Transverse colon (tissue), 4 donors: ENCODE data around the gene NUCKS1. TPM values are rescaled to one million over a fixed set of nuclear protein-coding genes. Genes with fewer than 3 reads are reported as not detected.

Source experiments
- DNase-seq: peaks from one replicate; pipeline ENCODE4 v3.0.0-alpha.2; 2019
- H3K27ac ChIP-seq, 4 donors: fragments of 200-600 bp; sonication (generic); 2 replicates each; pipeline ENCODE4 v1.5.1; 2016 to 2018; ENCODE audit warnings: inconsistent platforms in 4 of 4
- H3K27me3 ChIP-seq: fragments of 200-600 bp; sonication (generic); 2 replicates; pipeline ENCODE4 v1.5.1; 2017; ENCODE audit warnings: inconsistent platforms
- H3K36me3 ChIP-seq, 4 donors: fragments of 200-600 bp; sonication (generic); 2 replicates each; pipeline ENCODE4 v1.5.1; 2017 to 2019; ENCODE audit warnings: inconsistent platforms in 4 of 4
- H3K4me1 ChIP-seq, 4 donors: fragments of 200-600 bp; sonication (generic); 2 replicates each; pipeline ENCODE4 v1.5.1; 2017 to 2020; ENCODE audit warnings: inconsistent platforms in 4 of 4
- H3K4me3 ChIP-seq, 4 donors: fragments of 200-600 bp; sonication (generic); 1 replicate in 1 of 4; 2 replicates in 3 of 4; pipeline versions ENCODE4 v1.5.1 to v1.6.1; 2017 to 2019; ENCODE audit warnings: inconsistent platforms in 4 of 4
- H3K9me3 ChIP-seq, 2 donors: fragments of 200-600 bp; sonication (generic); 2 replicates each; pipeline ENCODE4 v1.5.1; 2017 to 2019; ENCODE audit warnings: inconsistent platforms in 2 of 2
- EP300 ChIP-seq: sonication (generic); formaldehyde crosslinking; IDR thresholded peaks from one replicate; pipeline ENCODE4 v1.6.1; 2017; ENCODE audit warnings: antibody characterized with exemption, low read depth
- POLR2A ChIP-seq: fragments of 450-650 bp; IDR thresholded peaks from one replicate; pipeline ENCODE4 v1.6.1; 2016; ENCODE audit warnings: antibody characterized with exemption, mild to moderate bottlenecking, moderate library complexity
- POLR2AphosphoS5 ChIP-seq, 3 donors: sonication (generic); formaldehyde crosslinking; IDR thresholded peaks; one replicate each; pipeline ENCODE4 v1.6.1; 2016; ENCODE audit warnings: antibody characterized with exemption in 3 of 3
- whole genome bisulfite sequencing, 2 donors: methylation state at CpG; one replicate each; pipeline ENCODE4 v1.1.5; 2018; ENCODE audit warnings: low coverage in 1 of 2; 5-methylcytosine and 5-hydroxymethylcytosine counted together
- in situ Hi-C, 4 donors: fragments of 200-750 bp; cut with MboI; loops; one replicate each; pipeline versions ENCODE4 v1.15.0 to v1.15.1; 2017; ENCODE audit warnings: low sequenced_read_pairs in 3 of 4, low pct_ligation_motif_present in 1 of 4, low pct_unique_long_range_greater_than_20kb in 1 of 4
- intact Hi-C: fragments of 100-400 bp; cut with DNase I; formaldehyde crosslinking; loops from one replicate; pipeline ENCODE4 v1.15.1; 2023; ENCODE audit warnings: low total_unique reads
- total RNA-seq, 4 donors: library from RNA; depleted of rRNA; stranded (reverse); fragments of >200 nt; gene quantifications; one replicate each; pipeline ENCODE4 v1.1.0, GENCODE V29; 2016
- TF ChIP-seq, protein P1 (sequence below), 5 experiments: fragments of 200-600 bp in 3 of 5; fragments of 450-650 bp in 2 of 5; sonication (generic) in 3 of 5; IDR thresholded peaks; 1 replicate in 2 of 5; 2 replicates in 3 of 5; pipeline ENCODE4 v1.5.1; 2016 to 2017; ENCODE audit warnings: antibody characterized with exemption in 5 of 5, inconsistent platforms in 3 of 5, mild to moderate bottlenecking in 2 of 5, moderate library complexity in 1 of 5

The NUCKS1 gene
- total RNA-seq, 4 donors from 2014 or later = 21.7 to 45.7 (median 35.1) TPM

- 90 to 92% methylated on average over 4 to 10 of the region's 10 CpGs for WGBS, 2 donors
- intact Hi-C loops = no loop called here
- no peak overlapping the region for H3K4me3 ChIP-seq
- H3K4me1 ChIP-seq = no peaks in the 10 kb centered on the region
- no peaks in the 10 kb centered on the region for H3K27me3 ChIP-seq
- no peaks in the 10 kb centered on the region for H3K9me3 ChIP-seq
- no peak for DNase-seq
- no peak overlapping the region for H3K27ac ChIP-seq
- in situ Hi-C loops = loop anchor here (25.0 kb wide), 3 partner anchors 125 to 325 kb away; partner anchors contain the start of gene AVPR1B (in 4 of the 4)
- TF ChIP-seq POLR2AphosphoS5 (IDR thresholded peaks at IDR 0.05) (no peak), EP300 (no peak)
- TF ChIP-seq, protein P1, sequence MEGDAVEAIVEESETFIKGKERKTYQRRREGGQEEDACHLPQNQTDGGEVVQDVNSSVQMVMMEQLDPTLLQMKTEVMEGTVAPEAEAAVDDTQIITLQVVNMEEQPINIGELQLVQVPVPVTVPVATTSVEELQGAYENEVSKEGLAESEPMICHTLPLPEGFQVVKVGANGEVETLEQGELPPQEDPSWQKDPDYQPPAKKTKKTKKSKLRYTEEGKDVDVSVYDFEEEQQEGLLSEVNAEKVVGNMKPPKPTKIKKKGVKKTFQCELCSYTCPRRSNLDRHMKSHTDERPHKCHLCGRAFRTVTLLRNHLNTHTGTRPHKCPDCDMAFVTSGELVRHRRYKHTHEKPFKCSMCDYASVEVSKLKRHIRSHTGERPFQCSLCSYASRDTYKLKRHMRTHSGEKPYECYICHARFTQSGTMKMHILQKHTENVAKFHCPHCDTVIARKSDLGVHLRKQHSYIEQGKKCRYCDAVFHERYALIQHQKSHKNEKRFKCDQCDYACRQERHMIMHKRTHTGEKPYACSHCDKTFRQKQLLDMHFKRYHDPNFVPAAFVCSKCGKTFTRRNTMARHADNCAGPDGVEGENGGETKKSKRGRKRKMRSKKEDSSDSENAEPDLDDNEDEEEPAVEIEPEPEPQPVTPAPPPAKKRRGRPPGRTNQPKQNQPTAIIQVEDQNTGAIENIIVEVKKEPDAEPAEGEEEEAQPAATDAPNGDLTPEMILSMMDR (IDR thresholded peaks at IDR 0.05) = no peak
- no peaks in the 10 kb centered on the region for H3K36me3 ChIP-seq
Measured at GRCh38 chr1:205787287-205787916, 37.4 kb upstream of the NUCKS1 start.

DNA sequence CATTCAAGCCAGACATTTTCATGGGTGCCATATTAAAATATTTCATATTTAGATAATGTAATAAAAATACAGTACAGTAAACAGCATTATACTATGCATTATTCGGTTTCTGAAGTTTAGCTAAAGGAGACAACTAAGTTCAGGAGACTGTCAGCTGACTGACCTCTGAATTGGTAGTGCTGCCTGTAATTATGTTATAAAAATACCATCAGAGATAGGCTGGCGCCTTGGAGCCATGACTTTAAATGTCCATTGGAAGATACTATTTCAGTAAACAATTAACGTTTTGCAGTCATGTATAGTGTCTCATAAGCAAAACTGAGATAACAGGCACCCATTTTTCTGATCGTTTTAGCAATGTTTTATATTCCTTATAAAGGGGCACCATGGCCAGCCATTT, 36.6 kb upstream of the NUCKS1 start:
- 29 to 39% methylated on average over 4 of the region's 4 CpGs for WGBS, 2 donors
- Histone ChIP-seq H3K27me3 (no peaks in the 10 kb centered on the region), H3K9me3 (no peaks in the 10 kb centered on the region), H3K36me3 (no peaks in the 10 kb centered on the region), H3K4me3 (no peak overlapping the region), H3K27ac (no peak overlapping the region), H3K4me1 (no peaks in the 10 kb centered on the region)
- in situ Hi-C loops = loop anchor here (25.0 kb wide), 3 partner anchors 126 to 326 kb away; partner anchors contain the start of gene AVPR1B (in 4 of the 4)
- DNase-seq = no peak
- TF ChIP-seq, protein P1 (IDR thresholded peaks at IDR 0.05) = no peak
- TF ChIP-seq POLR2AphosphoS5 (IDR thresholded peaks at IDR 0.05) = no peak
- no peak for TF ChIP-seq EP300
- no peak for TF ChIP-seq POLR2A
- intact Hi-C loops = no loop called here

DNA sequence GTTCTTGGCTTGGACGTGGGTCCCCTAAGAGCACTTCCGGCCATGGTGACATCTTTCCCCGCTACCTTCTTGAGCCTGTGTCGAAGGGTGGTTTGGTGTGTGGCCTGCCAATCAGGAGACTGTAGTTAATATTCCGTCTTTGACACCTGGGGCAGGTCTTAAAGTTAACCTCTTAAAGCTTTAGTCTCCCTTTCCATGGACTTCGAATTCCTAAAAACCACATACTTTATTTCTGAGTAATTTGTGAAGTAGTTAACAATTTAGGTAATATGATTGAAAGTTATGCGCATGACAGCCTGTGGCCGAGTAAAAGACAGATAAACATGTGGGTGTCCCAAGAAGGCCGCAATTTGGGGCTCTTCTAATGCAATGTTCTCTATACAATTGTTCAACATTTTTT, 35.5 kb upstream of the NUCKS1 start:
- Histone ChIP-seq H3K36me3 (no peaks in the 10 kb centered on the region), H3K4me1 (no peaks in the 10 kb centered on the region), H3K9me3 (no peaks in the 10 kb centered on the region), H3K27me3 (no peaks in the 10 kb centered on the region), H3K27ac (no peak overlapping the region), H3K4me3 (no peak overlapping the region)
- TF ChIP-seq, protein P1 (IDR thresholded peaks at IDR 0.05) = no peak
- TF ChIP-seq EP300 (no peak), POLR2AphosphoS5 (IDR thresholded peaks at IDR 0.05) (no peak), POLR2A (no peak)
- WGBS, 2 donors = 86 to 92% methylated on average over 5 to 9 of the region's 9 CpGs
- no peak for DNase-seq
- in situ Hi-C loops = loop anchor here (25.0 kb wide), 3 partner anchors 127 to 327 kb away; partner anchors contain the start of gene AVPR1B (in 4 of the 4)
- intact Hi-C loops = no loop called here

DNA sequence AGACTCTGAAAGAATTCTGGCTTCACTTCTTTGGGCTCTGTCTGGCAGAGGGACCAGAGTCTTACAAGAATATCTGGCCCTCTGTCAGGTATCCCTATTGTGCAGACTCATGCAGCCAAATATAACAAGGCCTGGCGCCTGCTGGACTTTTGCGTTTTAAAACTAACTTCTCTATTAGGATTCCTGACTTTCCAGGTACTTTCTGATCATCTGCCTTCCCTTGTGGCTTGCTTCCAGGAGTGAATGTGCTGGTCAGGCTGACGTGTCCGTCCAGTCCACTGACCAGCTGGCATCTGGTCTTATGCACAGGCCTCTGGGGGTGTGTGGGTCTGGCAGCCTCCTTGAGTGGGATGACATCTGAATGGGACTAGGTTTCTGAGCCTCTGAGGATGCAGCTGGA, 33.9 kb upstream of the NUCKS1 start:
- TF ChIP-seq EP300 (no peak), POLR2AphosphoS5 (IDR thresholded peaks at IDR 0.05) (no peak), POLR2A (no peak)
- TF ChIP-seq, protein P1 (IDR thresholded peaks at IDR 0.05) = no peak
- in situ Hi-C loops (loop anchor here (25.0 kb wide), 3 partner anchors 128 to 328 kb away; partner anchors contain the start of gene AVPR1B (in 4 of the 4)), intact Hi-C loops (no loop called here)
- Histone ChIP-seq H3K9me3 (no peaks in the 10 kb centered on the region), H3K27ac (no peak overlapping the region), H3K4me1 (no peaks in the 10 kb centered on the region), H3K36me3 (no peaks in the 10 kb centered on the region), H3K4me3 (no peak overlapping the region), H3K27me3 (no peaks in the 10 kb centered on the region)
- DNase-seq = no peak
- WGBS, 2 donors = 77% methylated on average over 4 of the region's 4 CpGs; no CpG with 5 or more reads in 1 of the 2 donors
